Fibroblast of skin of right quadriceps (primary cell): ENCODE results near the gene ANXA6.

Experiments used
- DNase-seq: peaks from one replicate; pipeline ENCODE4 v3.0.0-alpha.2; 2013

ANXA6 gene

GRCh38 chr5:151060742-151061141 lies 96.8 kb downstream of the ANXA6 start:
- DNase-seq: no peak

- DNase-seq: no peak
These were observed 98.6 kb downstream of the ANXA6 start for GRCh38 chr5:151058891-151059489.

GRCh38 chr5:151058301-151058700 lies 99.3 kb downstream of the ANXA6 start:
- no peak for DNase-seq

GRCh38 chr5:151056379-151057325 lies 100.9 kb downstream of the ANXA6 start:
- no peak for DNase-seq

GRCh38 chr5:151055336-151055735 lies 102.2 kb downstream of the ANXA6 start:
- no peak for DNase-seq

- no peak for DNase-seq
These were observed 102.9 kb downstream of the ANXA6 start for GRCh38 chr5:151054709-151055108.

GRCh38 chr5:151053796-151054462 lies 103.7 kb downstream of the ANXA6 start:
- no peak for DNase-seq

- no peak for DNase-seq
These were observed 104.7 kb downstream of the ANXA6 start for GRCh38 chr5:151052836-151053235.

- no peak for DNase-seq
These were observed 105.5 kb downstream of the ANXA6 start for GRCh38 chr5:151051931-151052608.

GRCh38 chr5:151051066-151051930 lies 106.3 kb downstream of the ANXA6 start:
- DNase-seq: peak; percentile 67
